NB4 (cell line): Measurements from ENCODE around the gene TRERF1.

Source experiments
- CTCF ChIP-seq: IDR thresholded peaks from one replicate; pipeline ENCODE4 v1.5.1; 2012; ENCODE audit warnings: low read depth, low read length
- POLR2A ChIP-seq: IDR thresholded peaks from 2 replicates; pipeline ENCODE4 v1.6.1; 2011; ENCODE audit warnings: mild to moderate bottlenecking; ENCODE audit not compliant: insufficient read length; ENCODE audit errors: extremely low read depth

- TF ChIP-seq CTCF, result no peak
- no peak for TF ChIP-seq POLR2A
Observed at GRCh38 chr6:42281570-42281969, 170.2 kb downstream of the TRERF1 start.
